Midbrain (tissue), 1 donor: ENCODE results near the gene DCC.

Experiments used
- DNase-seq: peaks from one replicate; lab custom pipeline; 2025; lab: John Stamatoyannopoulos, UW

The DCC gene

GRCh38 chr18:53225567-53226325, 885.7 kb downstream of the DCC start:
- DNase-seq, result no peak

- no peak for DNase-seq
These were observed 894.6 kb downstream of the DCC start for GRCh38 chr18:53234610-53235009.

GRCh38 chr18:53241161-53241560, 901.2 kb downstream of the DCC start:
- DNase-seq, result no peak

- no peak for DNase-seq
These were observed 913.8 kb downstream of the DCC start for GRCh38 chr18:53253789-53254188.

GRCh38 chr18:53254265-53254664, 914.3 kb downstream of the DCC start:
- no peak for DNase-seq

GRCh38 chr18:53261241-53261640, 921.2 kb downstream of the DCC start:
- no peak for DNase-seq

- DNase-seq, result no peak
These were observed 926.9 kb downstream of the DCC start for GRCh38 chr18:53266850-53267249.

GRCh38 chr18:53268455-53268854, 928.5 kb downstream of the DCC start:
- no peak for DNase-seq

GRCh38 chr18:53281406-53281805, 941.4 kb downstream of the DCC start:
- no peak for DNase-seq

- DNase-seq, result no peak
These were observed 943.7 kb downstream of the DCC start for GRCh38 chr18:53283708-53284107.

- no peak for DNase-seq
These were observed 965.5 kb downstream of the DCC start for GRCh38 chr18:53305461-53305860.

- no peak for DNase-seq
These were observed 979.6 kb downstream of the DCC start for GRCh38 chr18:53319628-53320027.

GRCh38 chr18:53322163-53322562, 982.2 kb downstream of the DCC start:
- DNase-seq, result no peak

GRCh38 chr18:53324353-53324752, 984.4 kb downstream of the DCC start:
- no peak for DNase-seq

- no peak for DNase-seq
These were observed 1020.8 kb downstream of the DCC start for GRCh38 chr18:53360501-53361443.

- DNase-seq, result no peak
These were observed 1035.6 kb downstream of the DCC start for GRCh38 chr18:53375621-53376020.

- peak; percentile 64 for DNase-seq
These were observed 1040.2 kb downstream of the DCC start for GRCh38 chr18:53380063-53380639.

GRCh38 chr18:53382870-53383269, 1042.9 kb downstream of the DCC start:
- no peak for DNase-seq

- no peak for DNase-seq
These were observed 1045.9 kb downstream of the DCC start for GRCh38 chr18:53385889-53386288.

GRCh38 chr18:53387581-53387980, 1047.6 kb downstream of the DCC start:
- no peak for DNase-seq

GRCh38 chr18:53402670-53403069, 1062.7 kb downstream of the DCC start:
- DNase-seq, result no peak

- no peak for DNase-seq
These were observed 1068.3 kb downstream of the DCC start for GRCh38 chr18:53408271-53408670.

- peak; percentile 60 for DNase-seq
These were observed 1071.5 kb downstream of the DCC start for GRCh38 chr18:53411511-53411910.
